PFSK-1 (cell line): Measurements from ENCODE around the gene SLC19A1.

ENCODE experiments used
- POLR2AphosphoS5 ChIP-seq: IDR thresholded peaks from 2 replicates; pipeline ENCODE4 v1.6.1; 2012; ENCODE audit warnings: low read depth, mild to moderate bottlenecking, control low read depth, low read length, moderate library complexity
- SIN3A ChIP-seq: IDR thresholded peaks from 2 replicates; pipeline ENCODE4 v1.6.1; 2012; ENCODE audit warnings: mild to moderate bottlenecking, low read length, moderate library complexity, borderline replicate concordance; ENCODE audit not compliant: insufficient read depth
- TAF1 ChIP-seq: IDR thresholded peaks from 2 replicates; pipeline ENCODE4 v1.6.1; 2012; ENCODE audit warnings: low read length, control low read depth, borderline replicate concordance; ENCODE audit not compliant: insufficient read depth
- TF ChIP-seq, protein P1 (sequence below), 2 experiments: IDR thresholded peaks; 2 replicates each; pipeline versions ENCODE4 v1.6.1 to v1.8.0; 2011 to 2012; ENCODE audit warnings: low read depth in 2 of 2, low read length in 2 of 2, control low read depth in 1 of 2, inconsistent platforms in 1 of 2, mild to moderate bottlenecking in 1 of 2, moderate library complexity in 1 of 2; ENCODE audit not compliant: insufficient read depth in 1 of 2

DNA sequence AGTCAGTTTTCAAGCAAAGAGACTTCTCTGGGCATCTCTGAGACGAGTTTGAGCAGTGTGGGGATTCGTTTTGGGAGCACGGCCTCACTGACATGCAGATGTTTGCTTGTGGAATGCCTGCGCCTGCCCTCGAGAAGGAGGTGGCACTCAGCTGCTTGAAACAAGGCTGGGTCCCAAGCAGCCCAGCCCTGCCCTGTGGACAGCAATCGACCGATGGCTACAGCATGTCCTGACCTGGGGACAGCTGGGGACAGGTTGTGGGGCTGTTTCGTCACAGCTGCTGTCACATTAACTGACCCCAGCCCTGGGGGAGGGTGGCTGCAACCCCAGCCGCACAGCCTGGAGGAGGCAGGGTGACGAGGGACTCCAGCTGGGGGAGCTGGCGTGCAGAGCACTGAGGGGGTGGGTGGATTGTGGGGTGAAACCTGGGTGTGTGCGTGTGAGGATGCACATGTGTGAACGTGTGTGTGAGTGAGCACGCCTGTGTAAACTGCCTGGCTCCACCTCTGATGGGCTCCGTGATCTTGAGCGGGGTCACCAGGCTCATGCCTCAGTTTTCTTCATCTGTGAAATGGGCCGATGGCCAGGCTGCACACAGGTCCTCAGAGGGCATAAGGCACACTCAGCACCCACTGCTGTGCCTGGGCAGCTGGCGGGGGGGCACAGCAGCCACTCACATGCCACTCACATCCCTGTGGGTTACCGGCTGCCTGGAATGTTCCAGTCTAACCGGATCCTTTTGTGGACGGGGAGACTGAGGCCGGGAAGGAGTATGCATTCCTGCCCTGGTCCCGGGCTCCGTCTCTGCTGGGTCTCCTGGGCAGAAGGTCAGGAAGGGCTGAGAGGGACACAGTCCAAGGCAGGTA, 87.9 kb downstream of the SLC19A1 start:
- TF ChIP-seq POLR2AphosphoS5 (no peak), TAF1 (no peak), SIN3A (no peak)
- TF ChIP-seq, protein P1, sequence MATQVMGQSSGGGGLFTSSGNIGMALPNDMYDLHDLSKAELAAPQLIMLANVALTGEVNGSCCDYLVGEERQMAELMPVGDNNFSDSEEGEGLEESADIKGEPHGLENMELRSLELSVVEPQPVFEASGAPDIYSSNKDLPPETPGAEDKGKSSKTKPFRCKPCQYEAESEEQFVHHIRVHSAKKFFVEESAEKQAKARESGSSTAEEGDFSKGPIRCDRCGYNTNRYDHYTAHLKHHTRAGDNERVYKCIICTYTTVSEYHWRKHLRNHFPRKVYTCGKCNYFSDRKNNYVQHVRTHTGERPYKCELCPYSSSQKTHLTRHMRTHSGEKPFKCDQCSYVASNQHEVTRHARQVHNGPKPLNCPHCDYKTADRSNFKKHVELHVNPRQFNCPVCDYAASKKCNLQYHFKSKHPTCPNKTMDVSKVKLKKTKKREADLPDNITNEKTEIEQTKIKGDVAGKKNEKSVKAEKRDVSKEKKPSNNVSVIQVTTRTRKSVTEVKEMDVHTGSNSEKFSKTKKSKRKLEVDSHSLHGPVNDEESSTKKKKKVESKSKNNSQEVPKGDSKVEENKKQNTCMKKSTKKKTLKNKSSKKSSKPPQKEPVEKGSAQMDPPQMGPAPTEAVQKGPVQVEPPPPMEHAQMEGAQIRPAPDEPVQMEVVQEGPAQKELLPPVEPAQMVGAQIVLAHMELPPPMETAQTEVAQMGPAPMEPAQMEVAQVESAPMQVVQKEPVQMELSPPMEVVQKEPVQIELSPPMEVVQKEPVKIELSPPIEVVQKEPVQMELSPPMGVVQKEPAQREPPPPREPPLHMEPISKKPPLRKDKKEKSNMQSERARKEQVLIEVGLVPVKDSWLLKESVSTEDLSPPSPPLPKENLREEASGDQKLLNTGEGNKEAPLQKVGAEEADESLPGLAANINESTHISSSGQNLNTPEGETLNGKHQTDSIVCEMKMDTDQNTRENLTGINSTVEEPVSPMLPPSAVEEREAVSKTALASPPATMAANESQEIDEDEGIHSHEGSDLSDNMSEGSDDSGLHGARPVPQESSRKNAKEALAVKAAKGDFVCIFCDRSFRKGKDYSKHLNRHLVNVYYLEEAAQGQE (IDR thresholded peaks at IDR 0.05; ENCODE audit: insufficient read depth in 1 of 2, low read depth in 2 of 2, low read length in 2 of 2) = no peak
